A549 (cell line): ENCODE results near the gene LRRIQ3. TPM values are rescaled to one million over a fixed set of nuclear protein-coding genes. Genes with fewer than 3 reads are reported as not detected.

Source experiments
- ATAC-seq, 2 experiments: fragments of 200-7000 bp in 1 of 2; fragments of >200 bp in 1 of 2; cut with Nextera tagmentation in 1 of 2; cut with Tn5 transposase in 1 of 2; 3 replicates each; pipeline versions ENCODE4 v1.8.0 to v1.9.1; 2018 to 2020; ENCODE audit warnings: mild to moderate bottlenecking in 1 of 2, moderate library complexity in 1 of 2
- CTCF ChIA-PET: fragments of 300-600 bp; sonication (Branson Sonifier 250); formaldehyde crosslinking; extraction: SDS; loops from one replicate; lab custom pipeline; 2021; ENCODE audit warnings: antibody characterized with exemption, inconsistent platforms; lab: Yijun Ruan, JAX
- POLR2A ChIA-PET: fragments of 350-600 bp; formaldehyde crosslinking; extraction: SDS; loops from one replicate; lab custom pipeline; 2021; ENCODE audit warnings: antibody characterized with exemption, inconsistent platforms; lab: Yijun Ruan, JAX
- DNase-seq, 2 experiments: peaks; one replicate each; pipeline versions ENCODE4 v3.0.0 to v3.0.0-alpha.2; 2011 to 2016; ENCODE audit warnings: low read depth in 1 of 2, low spot score in 1 of 2
- FAIRE-seq: peaks from 2 replicates; lab custom pipeline; 2011; peaks lifted over from hg19 to GRCh38; lab: Jason Lieb, UNC
- H3K27ac ChIP-seq, 2 experiments: fragments of >200 bp; sonication (Bioruptor Twin); formaldehyde crosslinking; 3 replicates each; pipeline ENCODE4 v1.5.1; 2016 to 2017
- H3K4me1 ChIP-seq: fragments of >200 bp; sonication (Bioruptor Twin); formaldehyde crosslinking; 3 replicates; pipeline ENCODE4 v1.6.1; 2016
- H3K4me2 ChIP-seq: fragments of >200 bp; sonication (Bioruptor Twin); formaldehyde crosslinking; 3 replicates; pipeline ENCODE4 v1.6.1; 2016
- H3K4me3 ChIP-seq: fragments of >200 bp; sonication (Bioruptor Twin); formaldehyde crosslinking; 3 replicates; pipeline ENCODE4 v1.5.1; 2016
- H3K9me3 ChIP-seq: fragments of >200 bp; sonication (Bioruptor Twin); formaldehyde crosslinking; 3 replicates; pipeline ENCODE4 v1.6.1; 2016
- CHD2 ChIP-seq: fragments of 150-350 bp; IDR thresholded peaks from 2 replicates; pipeline ENCODE4 v1.6.1; 2014; ENCODE audit warnings: low read length; ENCODE audit not compliant: partially characterized antibody
- CHD4 ChIP-seq: fragments of 200-600 bp; sonication (generic); IDR thresholded peaks from 2 replicates; pipeline ENCODE4 v1.6.1; 2016; ENCODE audit warnings: antibody characterized with exemption, mild to moderate bottlenecking, borderline replicate concordance
- EHMT2 ChIP-seq: fragments of 200-600 bp; sonication (generic); IDR thresholded peaks from 2 replicates; pipeline ENCODE4 v1.6.1; 2016; ENCODE audit warnings: antibody characterized with exemption, low read depth, mild to moderate bottlenecking, moderate library complexity
- FOSL2 ChIP-seq, 2 experiments: fragments of 450-650 bp in 1 of 2; fragments of >200 bp in 1 of 2; sonication (Bioruptor Twin) in 1 of 2; formaldehyde crosslinking; IDR thresholded peaks; 2 replicates each; pipeline versions ENCODE4 v1.5.0 to v1.6.1; 2016 to 2020; ENCODE audit warnings: mild to moderate bottlenecking in 1 of 2, moderate library complexity in 1 of 2
- GATA3 ChIP-seq: IDR thresholded peaks from 2 replicates; pipeline ENCODE4 v1.6.1; 2012; ENCODE audit warnings: borderline replicate concordance
- HDAC2 ChIP-seq: fragments of 200-600 bp; sonication (generic); IDR thresholded peaks from 2 replicates; pipeline ENCODE4 v1.6.1; 2016
- HOXB5 ChIP-seq: fragments of 250-450 bp; sonication (Bioruptor Pico); IDR thresholded peaks from 2 replicates; pipeline ENCODE4 v1.5.0; 2020; ENCODE audit warnings: mild to moderate bottlenecking, moderate library complexity
- KDM1A ChIP-seq: fragments of 200-600 bp; sonication (generic); IDR thresholded peaks from 2 replicates; pipeline ENCODE4 v1.6.1; 2016; ENCODE audit warnings: low read depth, mild to moderate bottlenecking
- KDM5A ChIP-seq: fragments of 200-600 bp; sonication (generic); IDR thresholded peaks from 2 replicates; pipeline ENCODE4 v1.6.1; 2016; ENCODE audit warnings: antibody characterized with exemption, mild to moderate bottlenecking
- MAZ ChIP-seq: fragments of 150-350 bp; IDR thresholded peaks from 2 replicates; pipeline ENCODE4 v1.6.1; 2014; ENCODE audit warnings: antibody characterized with exemption, low read depth, low read length, borderline replicate concordance
- PBX3 ChIP-seq: IDR thresholded peaks from 2 replicates; pipeline ENCODE4 v1.6.1; 2012
- PHF8 ChIP-seq: fragments of 200-600 bp; sonication (generic); IDR thresholded peaks from 2 replicates; pipeline ENCODE4 v1.6.1; 2016; ENCODE audit warnings: low read depth, mild to moderate bottlenecking, antibody characterized with exemption, moderate library complexity, borderline replicate concordance
- POLR2AphosphoS2 ChIP-seq: conservative IDR thresholded peaks from 2 replicates; pipeline ENCODE4 v1.6.1; 2012; ENCODE audit warnings: low read length, improper control_type of control experiment, inconsistent platforms
- RAD21 ChIP-seq, 2 experiments: fragments of >200 bp in 1 of 2; sonication (Bioruptor Twin) in 1 of 2; formaldehyde crosslinking in 1 of 2; IDR thresholded peaks in 1 of 2; conservative IDR thresholded peaks in 1 of 2; 2 replicates in 1 of 2; 3 replicates in 1 of 2; pipeline ENCODE4 v1.6.1; 2012 to 2018; ENCODE audit warnings: inconsistent platforms in 1 of 2
- RARB ChIP-seq: fragments of 250-450 bp; sonication (Bioruptor Pico); IDR thresholded peaks from 2 replicates; pipeline ENCODE4 v1.8.0; 2021; ENCODE audit warnings: mild to moderate bottlenecking, moderate library complexity
- RCOR1 ChIP-seq: fragments of 150-350 bp; IDR thresholded peaks from 2 replicates; pipeline ENCODE4 v1.6.1; 2014; ENCODE audit warnings: antibody characterized with exemption, low read length, low read depth
- RFX5 ChIP-seq: fragments of 450-650 bp; IDR thresholded peaks from 2 replicates; pipeline ENCODE4 v1.7.1; 2014; ENCODE audit warnings: antibody characterized with exemption, mild to moderate bottlenecking, moderate library complexity
- SMC3 ChIP-seq: fragments of >200 bp; sonication (Bioruptor Twin); formaldehyde crosslinking; IDR thresholded peaks from 3 replicates; pipeline ENCODE4 v1.6.1; 2018; ENCODE audit warnings: inconsistent platforms
- SREBF2 ChIP-seq: fragments of 450-650 bp; IDR thresholded peaks from 2 replicates; pipeline ENCODE4 v1.6.1; 2014; ENCODE audit warnings: mild to moderate bottlenecking, moderate library complexity
- USF2 ChIP-seq: fragments of 450-650 bp; IDR thresholded peaks from 2 replicates; pipeline ENCODE4 v1.6.1; 2014; ENCODE audit warnings: antibody characterized with exemption
- ZFP36 ChIP-seq: fragments of 450-650 bp; IDR thresholded peaks from 2 replicates; pipeline ENCODE4 v1.6.1; 2014; ENCODE audit warnings: borderline replicate concordance; ENCODE audit not compliant: partially characterized antibody
- ZSCAN20 ChIP-seq: fragments of 250-450 bp; sonication (Bioruptor Pico); IDR thresholded peaks from 2 replicates; pipeline ENCODE4 v1.8.0; 2022; ENCODE audit warnings: mild to moderate bottlenecking, moderate library complexity
- WGBS: methylation state at CpG from one replicate; pipeline ENCODE4 v1.1.6; 2017; ENCODE audit errors: missing lambda C conversion rate; 5-methylcytosine and 5-hydroxymethylcytosine counted together
- polyA plus RNA-seq, 4 experiments: library from polyadenylated mRNA; depleted of rRNA in 3 of 4; stranded (reverse); fragments of >200 nt; fragmentation: RNase III in 1 of 4; extraction: RNeasy Plus Mini Kit Qiagen cat#74134 plus additional on column Dnase treatment in 1 of 4; gene quantifications; 2 replicates in 3 of 4; 3 replicates in 1 of 4; pipeline ENCODE4 v1.2.3, GENCODE V29; 2011 to 2017
- TF ChIP-seq, protein P1 (sequence below): IDR thresholded peaks from 2 replicates; pipeline ENCODE4 v1.6.1; 2012; ENCODE audit warnings: low read depth, borderline replicate concordance
- TF ChIP-seq, protein P2 (sequence below): fragments of >200 bp; sonication (Bioruptor Twin); formaldehyde crosslinking; IDR thresholded peaks from 3 replicates; pipeline ENCODE4 v1.5.1; 2016
- TF ChIP-seq, protein P3 (sequence below): fragments of 250-450 bp; sonication (Bioruptor Pico); IDR thresholded peaks from 2 replicates; pipeline ENCODE4 v1.5.0; 2021; ENCODE audit warnings: mild to moderate bottlenecking, moderate library complexity, borderline replicate concordance

The LRRIQ3 gene
- polyA plus RNA-seq, 2 of the 4 experiments (the other 2 are of a cell fraction) = 2.4 to 3.9 TPM

DNA sequence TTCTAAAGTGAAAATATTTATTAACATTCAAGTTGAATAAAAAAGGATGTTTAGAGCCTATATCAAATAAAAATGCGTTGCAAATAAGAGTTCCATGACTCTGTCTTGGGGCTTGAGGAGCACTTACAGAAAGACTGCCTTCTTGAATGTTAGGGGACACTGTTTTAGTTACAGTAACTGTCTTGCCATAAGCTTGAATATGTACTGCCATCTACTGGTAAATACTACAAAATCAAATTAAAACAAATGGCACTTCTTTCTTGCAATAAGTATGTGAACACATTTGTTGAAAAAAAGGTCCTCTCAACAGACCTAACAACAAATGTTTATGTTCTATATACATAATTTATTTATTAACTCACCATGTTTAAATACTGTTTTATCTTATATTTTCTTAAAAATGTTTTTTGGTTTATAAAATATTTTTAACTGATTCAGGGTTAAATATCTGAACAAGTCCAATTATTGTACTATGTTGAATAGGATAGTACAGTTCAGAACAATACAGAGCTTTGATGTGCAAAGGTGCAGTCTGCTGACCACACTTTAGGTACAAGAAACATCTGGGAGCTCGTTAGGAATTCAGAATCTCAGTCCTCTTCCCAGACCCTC lies 199.5 kb downstream of the LRRIQ3 start:
- CTCF ChIA-PET = interaction anchor here (1.2 kb wide), 1 partner anchor 11 kb away, joined by 3 read pairs; no protein-coding TSS in a partner anchor
- no peak for FAIRE-seq

DNA sequence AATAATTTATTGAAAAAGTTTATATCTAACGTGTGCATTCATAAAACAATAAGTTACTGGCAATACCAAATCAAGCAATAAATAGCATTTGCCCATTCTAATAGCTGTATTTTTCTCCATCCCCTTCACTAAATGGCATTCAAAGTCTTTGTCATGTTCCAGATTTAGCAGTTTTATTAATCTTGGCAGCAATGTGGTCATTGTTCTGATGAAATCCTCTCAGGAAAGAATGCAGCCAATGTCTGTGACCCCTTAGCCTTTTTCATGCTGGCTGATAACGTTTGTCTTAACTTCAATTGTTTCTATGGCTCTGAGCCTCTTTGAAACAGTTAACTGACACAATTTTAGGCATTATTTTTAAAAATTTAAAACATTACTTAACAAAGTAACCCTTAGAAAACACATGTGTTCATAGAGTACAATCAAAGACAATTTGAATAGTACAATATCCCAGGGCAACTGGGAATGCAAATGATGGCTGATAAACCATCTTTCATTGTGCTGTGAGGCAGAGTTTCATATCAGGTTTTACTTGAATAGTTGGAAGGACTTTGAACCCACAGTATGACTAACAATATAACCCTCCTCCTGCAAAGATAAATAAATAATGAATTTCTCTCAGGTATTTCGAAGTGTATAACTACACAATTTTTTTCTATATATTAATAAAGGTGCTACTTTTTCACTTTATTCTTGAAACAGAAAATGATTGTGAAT lies 217.5 kb downstream of the LRRIQ3 start:
- ATAC-seq (no peak), DNase-seq (peak in 1 of 2 experiments; percentile 0), FAIRE-seq (no peak)
- no peaks in the 10 kb centered on the region for H3K9me3 ChIP-seq
- 2% methylated on average over 3 of the region's 3 CpGs for WGBS
- POLR2A ChIA-PET = no interaction called here
- no peak for TF ChIP-seq PBX3
- TF ChIP-seq GATA3 = no peak
- TF ChIP-seq SREBF2 = no peak
- TF ChIP-seq RARB (CRISPR knock-in tag) = no peak
- TF ChIP-seq, protein P1, sequence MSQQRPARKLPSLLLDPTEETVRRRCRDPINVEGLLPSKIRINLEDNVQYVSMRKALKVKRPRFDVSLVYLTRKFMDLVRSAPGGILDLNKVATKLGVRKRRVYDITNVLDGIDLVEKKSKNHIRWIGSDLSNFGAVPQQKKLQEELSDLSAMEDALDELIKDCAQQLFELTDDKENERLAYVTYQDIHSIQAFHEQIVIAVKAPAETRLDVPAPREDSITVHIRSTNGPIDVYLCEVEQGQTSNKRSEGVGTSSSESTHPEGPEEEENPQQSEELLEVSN = no peak
- TF ChIP-seq KDM5A = no peak
- no peak for TF ChIP-seq FOSL2 (IDR thresholded peaks at IDR 0.05)
- TF ChIP-seq FOSL2 (CRISPR knock-in tag; IDR thresholded peaks at IDR 0.05) = no peak
- no peak for TF ChIP-seq HOXB5
- no peak for TF ChIP-seq RFX5
- TF ChIP-seq HDAC2 = no peak
- no peak for TF ChIP-seq MAZ
- TF ChIP-seq CHD2 = no peak
- TF ChIP-seq USF2 = no peak
- no peaks in the 10 kb centered on the region for H3K4me1 ChIP-seq
- no peak overlapping the region for H3K27ac ChIP-seq
- CTCF ChIA-PET = no interaction called here
- H3K4me3 ChIP-seq = no peak overlapping the region
- no peak overlapping the region for H3K4me2 ChIP-seq

More for the DNA sequence above, 199.5 kb downstream of the LRRIQ3 start:
- Histone ChIP-seq H3K27ac (no peak overlapping the region), H3K4me3 (no peak overlapping the region), H3K4me1 (no peaks in the 10 kb centered on the region), H3K4me2 (no peak overlapping the region), H3K9me3 (no peaks in the 10 kb centered on the region)
- POLR2A ChIA-PET = no interaction called here
- TF ChIP-seq, protein P2, sequence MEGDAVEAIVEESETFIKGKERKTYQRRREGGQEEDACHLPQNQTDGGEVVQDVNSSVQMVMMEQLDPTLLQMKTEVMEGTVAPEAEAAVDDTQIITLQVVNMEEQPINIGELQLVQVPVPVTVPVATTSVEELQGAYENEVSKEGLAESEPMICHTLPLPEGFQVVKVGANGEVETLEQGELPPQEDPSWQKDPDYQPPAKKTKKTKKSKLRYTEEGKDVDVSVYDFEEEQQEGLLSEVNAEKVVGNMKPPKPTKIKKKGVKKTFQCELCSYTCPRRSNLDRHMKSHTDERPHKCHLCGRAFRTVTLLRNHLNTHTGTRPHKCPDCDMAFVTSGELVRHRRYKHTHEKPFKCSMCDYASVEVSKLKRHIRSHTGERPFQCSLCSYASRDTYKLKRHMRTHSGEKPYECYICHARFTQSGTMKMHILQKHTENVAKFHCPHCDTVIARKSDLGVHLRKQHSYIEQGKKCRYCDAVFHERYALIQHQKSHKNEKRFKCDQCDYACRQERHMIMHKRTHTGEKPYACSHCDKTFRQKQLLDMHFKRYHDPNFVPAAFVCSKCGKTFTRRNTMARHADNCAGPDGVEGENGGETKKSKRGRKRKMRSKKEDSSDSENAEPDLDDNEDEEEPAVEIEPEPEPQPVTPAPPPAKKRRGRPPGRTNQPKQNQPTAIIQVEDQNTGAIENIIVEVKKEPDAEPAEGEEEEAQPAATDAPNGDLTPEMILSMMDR = peak; percentile 53
- TF ChIP-seq RAD21 (conservative IDR thresholded peaks at IDR 0.05 in 1 of 2, IDR thresholded peaks at IDR 0.05 in 1 of 2) = peak; percentile 58 to 63; a peak in 4 of 5 replicates
- TF ChIP-seq SMC3 = peak; percentile 40
- TF ChIP-seq PHF8 = no peak
- WGBS = 0% methylated on average over 2 of the region's 2 CpGs
- ATAC-seq (peak; percentile 24 to 62; a peak in 4 of 6 replicates), DNase-seq (peak; percentile 0 to 41)

GRCh38 chr1:73979684-73980083 lies 218.3 kb downstream of the LRRIQ3 start:
- FAIRE-seq = no peak
- Histone ChIP-seq H3K4me2 (no peak overlapping the region), H3K4me1 (no peaks in the 10 kb centered on the region), H3K27ac (no peak overlapping the region), H3K4me3 (no peak overlapping the region), H3K9me3 (no peaks in the 10 kb centered on the region)
- ChIA-PET POLR2A (no interaction called here), CTCF (no interaction called here)
- no peak for ATAC-seq
- DNase-seq = no peak
- WGBS = 10% methylated on average over 2 of the region's 2 CpGs
- TF ChIP-seq, protein P3, sequence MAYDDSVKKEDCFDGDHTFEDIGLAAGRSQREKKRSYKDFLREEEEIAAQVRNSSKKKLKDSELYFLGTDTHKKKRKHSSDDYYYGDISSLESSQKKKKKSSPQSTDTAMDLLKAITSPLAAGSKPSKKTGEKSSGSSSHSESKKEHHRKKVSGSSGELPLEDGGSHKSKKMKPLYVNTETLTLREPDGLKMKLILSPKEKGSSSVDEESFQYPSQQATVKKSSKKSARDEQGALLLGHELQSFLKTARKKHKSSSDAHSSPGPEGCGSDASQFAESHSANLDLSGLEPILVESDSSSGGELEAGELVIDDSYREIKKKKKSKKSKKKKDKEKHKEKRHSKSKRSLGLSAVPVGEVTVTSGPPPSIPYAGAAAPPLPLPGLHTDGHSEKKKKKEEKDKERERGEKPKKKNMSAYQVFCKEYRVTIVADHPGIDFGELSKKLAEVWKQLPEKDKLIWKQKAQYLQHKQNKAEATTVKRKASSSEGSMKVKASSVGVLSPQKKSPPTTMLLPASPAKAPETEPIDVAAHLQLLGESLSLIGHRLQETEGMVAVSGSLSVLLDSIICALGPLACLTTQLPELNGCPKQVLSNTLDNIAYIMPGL = no peak
- TF ChIP-seq ZFP36 (no peak), POLR2AphosphoS2 (no peak), EHMT2 (no peak), KDM5A (no peak), FOSL2 (IDR thresholded peaks at IDR 0.05) (no peak), FOSL2 (CRISPR knock-in tag; IDR thresholded peaks at IDR 0.05) (no peak), SMC3 (no peak), ZSCAN20 (CRISPR knock-in tag) (no peak), RCOR1 (no peak), CHD4 (no peak), GATA3 (no peak), KDM1A (no peak), MAZ (no peak), RFX5 (no peak)
